T47D (cell line): ENCODE data around the gene SNCAIP.

Source experiments
- DNase-seq, 2 experiments: peaks; one replicate each; pipeline versions ENCODE4 v3.0.0 to v3.0.0-alpha.2; 2011 to 2012; ENCODE audit warnings: low read depth in 1 of 2, low spot score in 1 of 2
- JUND ChIP-seq: IDR thresholded peaks from 2 replicates; pipeline ENCODE4 v1.6.1; 2012; ENCODE audit warnings: low read depth
- in situ Hi-C: cut with HindIII; loops from 2 replicates; pipeline ENCODE4 v1.10.0; 2016; ENCODE audit warnings: low sequenced_read_pairs, low pct_unique_long_range_greater_than_20kb

Gene SNCAIP

GRCh38 chr5:122300374-122300773, 11.7 kb upstream of the SNCAIP start:
- no peak for DNase-seq
- in situ Hi-C loops: no loop called here
- no peak for TF ChIP-seq JUND

GRCh38 chr5:122301016-122301415, 11.0 kb upstream of the SNCAIP start:
- DNase-seq: no peak
- TF ChIP-seq JUND: no peak
- in situ Hi-C loops: no loop called here

GRCh38 chr5:122304471-122305215, 7.4 kb upstream of the SNCAIP start:
- DNase-seq: no peak
- in situ Hi-C loops: no loop called here
- TF ChIP-seq JUND: no peak

DNA sequence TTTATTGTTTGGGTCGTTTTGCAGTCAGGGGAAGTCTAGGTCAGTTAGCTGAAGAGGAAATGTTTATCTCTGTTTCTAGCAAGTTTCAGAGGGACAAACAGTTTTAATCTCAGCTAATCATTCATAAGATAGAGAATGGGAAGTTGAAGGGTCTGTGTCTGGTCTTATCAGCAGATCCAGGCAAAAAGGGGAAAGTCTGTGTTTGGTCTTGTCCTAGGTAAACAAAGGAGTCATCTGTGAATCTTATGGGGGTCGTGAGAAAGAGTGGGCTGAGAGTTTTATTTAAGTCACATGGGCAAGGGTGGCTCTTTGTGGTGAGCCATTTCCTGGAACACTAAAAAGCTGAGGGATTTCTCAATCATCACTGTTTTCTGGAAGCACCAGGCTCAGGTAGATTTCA, 5.6 kb upstream of the SNCAIP start:
- DNase-seq: no peak
- TF ChIP-seq JUND: no peak
- in situ Hi-C loops: no loop called here

GRCh38 chr5:122310889-122311288, 1.1 kb upstream of the SNCAIP start:
- in situ Hi-C loops: no loop called here
- no peak for TF ChIP-seq JUND
- DNase-seq: no peak

DNA sequence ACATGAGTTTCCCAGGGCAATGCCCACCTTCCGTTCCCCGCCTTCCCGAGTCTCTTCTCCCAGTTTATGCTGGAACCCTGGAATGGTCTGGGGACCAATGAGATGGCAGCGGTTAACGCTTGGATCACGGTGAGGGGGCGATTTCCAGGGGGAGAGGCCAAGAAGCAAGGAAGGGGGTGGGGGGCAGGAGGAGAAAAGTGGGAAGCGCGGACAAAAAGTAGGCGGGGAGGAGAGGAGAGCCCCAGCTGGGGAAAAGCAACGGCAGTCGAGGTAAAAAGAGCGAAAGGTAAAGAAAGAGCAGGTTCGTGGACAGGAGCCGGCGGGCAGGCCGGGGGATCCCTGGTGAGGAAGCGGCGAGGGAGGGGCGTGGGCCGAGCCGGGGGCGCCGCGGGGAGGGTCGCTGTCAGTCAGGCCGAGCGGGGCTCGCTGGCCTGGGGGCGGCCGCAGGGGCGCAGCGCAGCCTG, 508 bp upstream of the SNCAIP start:
- in situ Hi-C loops: no loop called here
- DNase-seq: no peak
- no peak for TF ChIP-seq JUND

- TF ChIP-seq JUND: no peak
- peak in 1 of 2 experiments; percentile 17 for DNase-seq
- in situ Hi-C loops: no loop called here
Observed at GRCh38 chr5:122312591-122313406, 762 bp downstream of the SNCAIP start.

DNA sequence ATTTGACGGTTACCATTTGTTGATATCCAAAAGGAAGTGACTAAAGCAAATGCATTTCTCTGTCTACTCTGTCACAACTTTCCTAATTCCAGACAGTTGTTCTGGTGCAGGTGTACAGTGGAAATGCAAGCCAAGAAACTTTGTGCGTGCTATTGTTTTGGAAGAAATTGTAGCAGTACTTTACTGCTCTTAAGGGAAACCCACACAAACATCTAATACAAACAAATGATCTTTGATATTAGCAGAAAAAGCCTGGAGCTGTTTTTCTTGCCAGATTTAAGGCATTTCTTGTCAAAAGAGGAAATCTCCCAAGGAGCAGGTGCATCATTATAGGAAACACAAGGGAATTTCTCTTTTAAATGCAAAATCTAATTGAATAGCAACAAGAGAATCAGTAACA, 2.0 kb downstream of the SNCAIP start:
- TF ChIP-seq JUND: no peak
- no peak for DNase-seq

GRCh38 chr5:122315521-122315920, 3.5 kb downstream of the SNCAIP start:
- DNase-seq: no peak
- in situ Hi-C loops: no loop called here
- TF ChIP-seq JUND: no peak

More for the DNA sequence above, 2.0 kb downstream of the SNCAIP start:
- in situ Hi-C loops: no loop called here

GRCh38 chr5:122316656-122317055, 4.6 kb downstream of the SNCAIP start:
- in situ Hi-C loops: no loop called here
- no peak for DNase-seq

GRCh38 chr5:122319897-122320296, 7.9 kb downstream of the SNCAIP start:
- TF ChIP-seq JUND: no peak
- in situ Hi-C loops: no loop called here
- no peak for DNase-seq

More at GRCh38 chr5:122316656-122317055, 4.6 kb downstream of the SNCAIP start:
- TF ChIP-seq JUND: no peak

GRCh38 chr5:122321921-122322320, 9.9 kb downstream of the SNCAIP start:
- in situ Hi-C loops: no loop called here

More at GRCh38 chr5:122321921-122322320, 9.9 kb downstream of the SNCAIP start:
- DNase-seq: no peak
- no peak for TF ChIP-seq JUND
